ENCODE measurements around the gene RAD23A. TPM values are rescaled to one million over a fixed set of nuclear protein-coding genes. Genes with fewer than 3 reads are reported as not detected.

The RAD23A gene
- total RNA-seq, 1 donor from 2014 or later: 62.1 TPM

DNA sequence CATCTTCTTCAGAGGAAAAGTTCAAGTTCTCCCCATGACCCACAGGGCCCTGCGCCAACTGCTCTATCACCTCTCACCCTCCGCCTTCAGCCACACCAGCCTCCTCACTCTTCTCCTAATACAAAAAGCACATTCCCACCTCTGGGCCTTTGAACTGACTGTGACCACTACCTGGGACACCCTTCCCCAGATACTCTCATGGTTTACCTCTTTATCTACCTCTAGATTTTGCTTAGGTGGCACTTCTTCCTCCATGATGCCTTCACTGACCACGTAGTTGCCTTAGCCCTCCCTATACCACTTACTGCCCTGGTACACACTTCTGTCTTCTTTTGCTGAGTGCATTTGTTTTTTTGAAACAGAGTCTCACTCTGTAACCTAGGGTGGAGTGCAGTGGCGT is 22.7 kb upstream of the RAD23A start:
- H3K36me3 Mint-ChIP-seq (ENCODE audit: unreplicated experiment): peaks cover 10% of the 10 kb centered on the region
- peaks cover 3% of the 10 kb centered on the region for H3K27me3 Mint-ChIP-seq (ENCODE audit: unreplicated experiment)
- H3K4me3 Mint-ChIP-seq (ENCODE audit: unreplicated experiment): no peak overlapping the region
- peaks cover 13% of the 10 kb centered on the region for H3K9me3 Mint-ChIP-seq (ENCODE audit: unreplicated experiment)
- DNase-seq: no peak
- peak overlapping the region; percentile 18 for H3K27ac Mint-ChIP-seq (ENCODE audit: unreplicated experiment)
- H3K4me1 Mint-ChIP-seq (ENCODE audit: low read depth, unreplicated experiment): no peaks in the 10 kb centered on the region
- no peak for TF ChIP-seq CTCF (IDR thresholded peaks at IDR 0.05; ENCODE audit: partially characterized antibody, unreplicated experiment)

GRCh38 chr19:12924621-12925310 is 20.9 kb upstream of the RAD23A start:
- DNase-seq: no peak

DNA sequence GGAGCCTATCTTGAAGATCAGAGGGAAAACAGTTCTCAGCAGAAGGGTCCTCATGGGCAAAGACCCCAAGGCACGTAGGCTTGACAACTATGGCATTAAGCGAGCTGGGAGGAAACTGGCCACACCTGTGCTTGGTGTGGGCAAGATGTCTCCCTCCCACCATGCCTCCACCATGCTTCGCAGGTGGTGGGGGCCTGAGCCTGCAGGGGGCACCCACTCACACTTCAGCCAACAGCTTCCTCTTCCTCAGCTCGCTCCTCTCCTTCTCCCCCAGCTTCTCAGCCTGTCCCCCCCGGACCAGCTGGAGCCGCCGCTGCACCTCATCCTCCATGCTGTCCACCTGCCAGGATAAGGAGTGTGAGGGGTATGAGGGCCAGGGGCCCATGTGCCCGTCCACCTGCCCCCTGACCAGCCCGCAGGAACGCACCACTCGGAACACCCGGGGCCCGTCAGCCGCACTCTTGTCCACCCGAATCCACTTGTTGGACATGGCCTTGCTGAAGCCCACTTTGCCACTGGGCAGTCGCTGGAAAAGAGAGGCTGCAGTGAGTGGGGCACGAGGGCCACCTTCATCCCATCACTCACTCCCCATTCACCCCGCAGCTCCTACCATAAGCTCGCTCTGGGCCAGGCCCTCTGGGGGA is 15.5 kb upstream of the RAD23A start:
- peaks cover 4% of the 10 kb centered on the region for H3K36me3 Mint-ChIP-seq (ENCODE audit: unreplicated experiment)
- peaks cover 9% of the 10 kb centered on the region for H3K4me1 Mint-ChIP-seq (ENCODE audit: low read depth, unreplicated experiment)
- no peak overlapping the region for H3K4me3 Mint-ChIP-seq (ENCODE audit: unreplicated experiment)

More at GRCh38 chr19:12924621-12925310, 20.9 kb upstream of the RAD23A start:
- H3K27me3 Mint-ChIP-seq (ENCODE audit: unreplicated experiment): peaks cover 3% of the 10 kb centered on the region
- peaks cover 7% of the 10 kb centered on the region for H3K9me3 Mint-ChIP-seq (ENCODE audit: unreplicated experiment)
- no peaks in the 10 kb centered on the region for H3K4me1 Mint-ChIP-seq (ENCODE audit: low read depth, unreplicated experiment)
- TF ChIP-seq CTCF (IDR thresholded peaks at IDR 0.05; ENCODE audit: partially characterized antibody, unreplicated experiment): no peak
- no peak overlapping the region for H3K4me3 Mint-ChIP-seq (ENCODE audit: unreplicated experiment)
- H3K36me3 Mint-ChIP-seq (ENCODE audit: unreplicated experiment): peaks cover 10% of the 10 kb centered on the region
- H3K27ac Mint-ChIP-seq (ENCODE audit: unreplicated experiment): peak overlapping the region; percentile 12

DNA sequence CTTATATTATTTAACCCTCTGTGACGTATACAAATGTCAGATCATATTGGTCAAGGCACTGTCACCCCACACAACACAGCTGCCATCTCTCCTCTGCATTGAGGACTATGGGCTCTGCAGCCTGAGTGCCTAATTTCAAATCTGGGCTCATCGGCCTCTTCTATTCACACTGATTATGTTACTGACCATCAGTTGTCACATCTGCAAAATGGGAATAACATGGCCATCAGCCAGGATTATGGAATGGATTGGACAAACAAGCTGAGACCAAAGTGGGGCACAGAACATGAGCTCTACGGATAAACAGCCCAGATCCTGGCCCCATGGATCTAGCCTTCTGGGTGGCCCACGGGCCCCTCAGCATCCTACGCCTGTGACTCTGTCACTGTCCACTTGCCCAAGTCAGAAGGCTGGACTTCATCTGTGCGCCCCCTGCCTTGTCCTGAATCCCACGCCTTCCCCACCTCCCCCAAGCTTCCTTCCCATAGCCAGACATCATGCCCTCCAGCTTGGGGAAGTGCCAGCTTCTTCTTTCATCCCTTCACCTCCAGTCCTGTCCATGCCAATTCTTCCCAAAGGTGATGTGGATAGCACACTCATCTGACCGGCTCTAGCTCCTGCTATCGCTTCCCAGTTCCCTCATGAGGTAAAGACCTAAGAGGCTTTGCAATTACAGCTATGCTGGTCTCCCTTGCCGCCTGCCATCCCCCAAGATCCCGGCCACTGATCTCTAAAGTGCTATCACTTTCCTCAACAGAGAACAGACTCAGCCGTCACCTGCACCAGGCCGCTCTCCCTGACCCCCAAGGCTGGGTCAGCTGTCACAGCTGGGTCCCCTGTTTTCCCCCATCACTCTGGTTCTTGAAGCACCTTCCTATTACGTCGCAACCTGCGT is 13.0 kb upstream of the RAD23A start:
- no peak for DNase-seq
- H3K4me1 Mint-ChIP-seq (ENCODE audit: low read depth, unreplicated experiment): peaks cover 11% of the 10 kb centered on the region
- H3K36me3 Mint-ChIP-seq (ENCODE audit: unreplicated experiment): no peaks in the 10 kb centered on the region
- H3K27me3 Mint-ChIP-seq (ENCODE audit: unreplicated experiment): peaks cover 15% of the 10 kb centered on the region
- H3K4me3 Mint-ChIP-seq (ENCODE audit: unreplicated experiment): peak overlapping the region; percentile 96
- peaks cover under 1% of the 10 kb centered on the region for H3K9me3 Mint-ChIP-seq (ENCODE audit: unreplicated experiment)
- H3K27ac Mint-ChIP-seq (ENCODE audit: unreplicated experiment): peak overlapping the region; percentile 86
- no peak for TF ChIP-seq CTCF (IDR thresholded peaks at IDR 0.05; ENCODE audit: partially characterized antibody, unreplicated experiment)

More for the DNA sequence above, 15.5 kb upstream of the RAD23A start:
- Mint-ChIP-seq H3K27me3 (ENCODE audit: unreplicated experiment) (peaks cover 9% of the 10 kb centered on the region), H3K9me3 (ENCODE audit: unreplicated experiment) (no peaks in the 10 kb centered on the region), H3K27ac (ENCODE audit: unreplicated experiment) (no peak overlapping the region)
- no peak for TF ChIP-seq CTCF (IDR thresholded peaks at IDR 0.05; ENCODE audit: partially characterized antibody, unreplicated experiment)
- no peak for DNase-seq

Measured in glutamatergic neuron (in vitro differentiated cells).